ENCODE data around the gene ITGAV.

ITGAV gene

DNA sequence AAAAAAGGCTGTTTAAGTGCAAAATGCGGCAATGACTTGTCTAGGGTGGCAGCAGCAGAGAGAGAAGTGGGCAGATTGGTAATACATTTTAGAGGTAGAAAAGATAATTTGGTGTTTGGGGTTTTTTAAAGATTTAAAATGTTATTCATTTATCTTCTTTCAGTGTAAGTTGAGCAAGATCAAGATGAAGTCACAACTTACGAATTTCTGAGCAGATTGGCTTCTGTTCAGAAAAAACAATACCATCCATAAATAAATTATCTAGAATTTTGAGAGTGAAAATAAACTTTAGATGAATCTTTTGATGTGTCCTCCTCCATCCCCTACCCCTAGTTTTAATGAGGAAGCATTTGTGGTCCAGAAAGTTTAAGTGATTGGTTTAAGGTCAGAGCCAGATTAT, 56.1 kb downstream of the ITGAV start:
- Histone ChIP-seq H3K27me3 (replicated peaks; ENCODE audit: control insufficient read depth, insufficient read depth, low read length, poor library complexity, severe bottlenecking) (no peaks in the 10 kb centered on the region), H3K4me3 (ENCODE audit: insufficient read depth, low read depth, low read length, poor library complexity, severe bottlenecking) (no peak overlapping the region), H3K36me3 (ENCODE audit: control insufficient read depth, insufficient read depth, low read length) (peaks cover 4% of the 10 kb centered on the region), H3K4me1 (ENCODE audit: control insufficient read depth, insufficient read depth, low read length, poor library complexity, severe bottlenecking) (no peaks in the 10 kb centered on the region), H3K9me3 (ENCODE audit: control insufficient read depth, low read length) (no peaks in the 10 kb centered on the region), H3K27ac (ENCODE audit: insufficient read depth, low read length, poor library complexity, severe bottlenecking) (no peak overlapping the region)
- DNase-seq = no peak

DNA sequence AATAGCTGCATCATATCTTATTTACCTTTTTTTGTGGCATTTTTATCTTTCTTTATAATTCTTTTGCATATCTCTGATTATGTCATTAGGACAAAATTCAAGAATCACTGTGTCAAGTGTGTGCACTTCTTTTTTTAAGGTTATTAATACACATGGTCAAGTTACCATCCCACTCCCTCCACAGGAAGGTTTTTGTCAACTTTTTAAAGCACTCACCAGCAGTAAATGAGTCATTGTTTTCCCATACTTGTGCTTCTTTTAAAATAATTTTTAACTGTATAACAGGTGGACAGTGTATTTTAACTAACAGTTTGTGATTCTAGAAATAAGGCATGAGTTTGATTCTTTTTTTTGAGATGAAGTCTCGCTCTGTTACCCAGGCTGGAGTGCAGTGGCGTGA, 58.3 kb downstream of the ITGAV start:
- Histone ChIP-seq H3K4me1 (ENCODE audit: control insufficient read depth, insufficient read depth, low read length, poor library complexity, severe bottlenecking) (no peaks in the 10 kb centered on the region), H3K36me3 (ENCODE audit: control insufficient read depth, insufficient read depth, low read length) (peaks cover 4% of the 10 kb centered on the region), H3K9me3 (ENCODE audit: control insufficient read depth, low read length) (no peaks in the 10 kb centered on the region), H3K27ac (ENCODE audit: insufficient read depth, low read length, poor library complexity, severe bottlenecking) (no peak overlapping the region), H3K4me3 (ENCODE audit: insufficient read depth, low read depth, low read length, poor library complexity, severe bottlenecking) (no peak overlapping the region), H3K27me3 (replicated peaks; ENCODE audit: control insufficient read depth, insufficient read depth, low read length, poor library complexity, severe bottlenecking) (no peaks in the 10 kb centered on the region)
- no peak for DNase-seq

DNA sequence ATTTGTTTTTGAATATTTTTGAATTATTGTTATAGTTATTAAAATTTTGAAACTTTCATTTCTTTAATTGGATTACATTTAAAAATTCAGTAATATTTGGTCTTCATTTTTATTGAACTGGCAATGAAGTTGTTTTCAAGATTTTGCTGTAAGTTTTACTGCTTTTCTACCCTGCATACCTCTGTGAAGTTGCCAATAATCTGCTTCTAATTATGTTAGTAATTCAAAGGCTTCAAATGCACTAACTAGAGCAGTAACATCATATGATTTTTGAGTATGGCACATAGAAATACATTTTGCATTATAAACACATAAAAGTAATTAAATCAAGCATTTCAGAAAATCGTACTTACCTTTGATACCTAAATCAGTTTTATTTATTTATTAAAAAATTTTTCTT, 63.7 kb downstream of the ITGAV start:
- DNase-seq = no peak
- no peaks in the 10 kb centered on the region for H3K9me3 ChIP-seq (ENCODE audit: control insufficient read depth, low read length)
- H3K27ac ChIP-seq (ENCODE audit: insufficient read depth, low read length, poor library complexity, severe bottlenecking) = no peak overlapping the region
- H3K4me3 ChIP-seq (ENCODE audit: insufficient read depth, low read depth, low read length, poor library complexity, severe bottlenecking) = no peak overlapping the region
- no peaks in the 10 kb centered on the region for H3K27me3 ChIP-seq (replicated peaks; ENCODE audit: control insufficient read depth, insufficient read depth, low read length, poor library complexity, severe bottlenecking)
- no peaks in the 10 kb centered on the region for H3K36me3 ChIP-seq (ENCODE audit: control insufficient read depth, insufficient read depth, low read length)
- no peaks in the 10 kb centered on the region for H3K4me1 ChIP-seq (ENCODE audit: control insufficient read depth, insufficient read depth, low read length, poor library complexity, severe bottlenecking)

DNA sequence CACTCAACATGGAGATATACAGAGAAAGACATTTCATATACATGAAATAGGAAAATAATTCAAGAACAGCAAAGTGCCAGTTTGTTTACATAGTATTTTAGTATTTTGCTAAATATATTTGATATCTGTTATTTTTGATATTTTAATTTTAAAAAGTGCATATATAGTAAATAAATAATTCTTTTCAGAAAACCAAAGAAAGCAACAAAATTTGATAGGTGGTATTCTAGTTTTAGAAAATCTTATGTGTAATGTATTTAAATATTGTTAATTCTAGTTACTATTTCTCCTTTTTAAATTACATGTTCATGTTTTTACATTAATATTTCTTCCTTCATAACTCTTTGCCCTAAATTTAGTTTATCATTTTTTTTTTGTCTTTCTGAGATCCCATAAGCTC, 69.5 kb downstream of the ITGAV start:
- H3K4me3 ChIP-seq (ENCODE audit: insufficient read depth, low read depth, low read length, poor library complexity, severe bottlenecking) = no peak overlapping the region
- DNase-seq = no peak
- H3K27ac ChIP-seq (ENCODE audit: insufficient read depth, low read length, poor library complexity, severe bottlenecking) = no peak overlapping the region
- no peaks in the 10 kb centered on the region for H3K27me3 ChIP-seq (replicated peaks; ENCODE audit: control insufficient read depth, insufficient read depth, low read length, poor library complexity, severe bottlenecking)
- no peaks in the 10 kb centered on the region for H3K9me3 ChIP-seq (ENCODE audit: control insufficient read depth, low read length)
- peaks cover 3% of the 10 kb centered on the region for H3K36me3 ChIP-seq (ENCODE audit: control insufficient read depth, insufficient read depth, low read length)
- H3K4me1 ChIP-seq (ENCODE audit: control insufficient read depth, insufficient read depth, low read length, poor library complexity, severe bottlenecking) = no peaks in the 10 kb centered on the region

DNA sequence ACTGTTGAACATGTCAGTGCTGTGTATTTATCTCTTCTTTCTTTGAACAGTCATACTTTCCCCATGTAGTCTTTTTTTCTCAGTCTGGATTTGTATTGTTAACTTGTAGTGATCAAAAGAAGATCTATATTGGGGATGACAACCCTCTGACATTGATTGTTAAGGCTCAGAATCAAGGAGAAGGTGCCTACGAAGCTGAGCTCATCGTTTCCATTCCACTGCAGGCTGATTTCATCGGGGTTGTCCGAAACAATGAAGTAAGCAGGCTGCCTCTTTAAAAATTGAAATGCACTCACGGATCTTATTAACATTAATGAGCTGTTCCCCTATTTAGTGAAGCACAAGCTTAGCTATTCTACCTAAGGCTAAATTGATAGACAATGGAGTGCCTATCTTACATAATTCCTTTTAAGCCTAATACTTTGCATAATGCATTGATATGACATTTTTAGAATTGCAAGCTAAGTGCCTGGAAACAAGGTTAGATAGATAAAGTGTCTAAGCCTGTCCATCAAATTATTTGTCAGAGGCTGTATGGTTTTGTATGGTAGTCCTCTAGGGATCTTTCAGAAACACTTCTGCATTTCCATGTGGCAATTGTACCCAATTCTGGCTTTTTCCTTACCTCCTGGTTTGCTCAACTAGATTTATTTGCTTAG, 74.7 kb downstream of the ITGAV start:
- Histone ChIP-seq H3K27ac (ENCODE audit: insufficient read depth, low read length, poor library complexity, severe bottlenecking) (no peak overlapping the region), H3K9me3 (ENCODE audit: control insufficient read depth, low read length) (no peaks in the 10 kb centered on the region), H3K4me1 (ENCODE audit: control insufficient read depth, insufficient read depth, low read length, poor library complexity, severe bottlenecking) (no peaks in the 10 kb centered on the region), H3K36me3 (ENCODE audit: control insufficient read depth, insufficient read depth, low read length) (peaks cover 24% of the 10 kb centered on the region), H3K4me3 (ENCODE audit: insufficient read depth, low read depth, low read length, poor library complexity, severe bottlenecking) (no peak overlapping the region), H3K27me3 (replicated peaks; ENCODE audit: control insufficient read depth, insufficient read depth, low read length, poor library complexity, severe bottlenecking) (no peaks in the 10 kb centered on the region)
- DNase-seq = no peak

DNA sequence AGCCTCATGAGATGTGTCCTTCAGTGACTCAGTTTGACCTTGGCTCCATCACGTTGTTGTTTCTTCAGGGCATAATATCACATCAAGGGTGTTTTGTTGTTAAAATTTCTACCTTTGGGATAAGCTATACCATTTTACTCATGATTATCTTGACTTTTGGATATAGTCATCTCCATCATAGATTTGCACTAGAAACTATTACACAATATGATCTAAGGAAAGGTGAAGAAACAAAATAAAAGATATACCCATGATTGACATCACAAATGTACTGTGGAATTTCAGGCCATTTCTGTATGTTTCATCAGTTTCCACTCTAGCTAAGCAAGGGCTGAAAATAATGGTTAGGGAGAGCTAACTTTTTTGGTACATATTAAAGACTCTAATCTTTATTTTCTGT, 79.3 kb downstream of the ITGAV start:
- DNase-seq = no peak
- H3K9me3 ChIP-seq (ENCODE audit: control insufficient read depth, low read length) = no peaks in the 10 kb centered on the region
- H3K27ac ChIP-seq (ENCODE audit: insufficient read depth, low read length, poor library complexity, severe bottlenecking) = no peak overlapping the region
- H3K4me3 ChIP-seq (ENCODE audit: insufficient read depth, low read depth, low read length, poor library complexity, severe bottlenecking) = no peak overlapping the region
- no peaks in the 10 kb centered on the region for H3K4me1 ChIP-seq (ENCODE audit: control insufficient read depth, insufficient read depth, low read length, poor library complexity, severe bottlenecking)
- no peaks in the 10 kb centered on the region for H3K27me3 ChIP-seq (replicated peaks; ENCODE audit: control insufficient read depth, insufficient read depth, low read length, poor library complexity, severe bottlenecking)
- H3K36me3 ChIP-seq (ENCODE audit: control insufficient read depth, insufficient read depth, low read length) = peaks cover 58% of the 10 kb centered on the region

DNA sequence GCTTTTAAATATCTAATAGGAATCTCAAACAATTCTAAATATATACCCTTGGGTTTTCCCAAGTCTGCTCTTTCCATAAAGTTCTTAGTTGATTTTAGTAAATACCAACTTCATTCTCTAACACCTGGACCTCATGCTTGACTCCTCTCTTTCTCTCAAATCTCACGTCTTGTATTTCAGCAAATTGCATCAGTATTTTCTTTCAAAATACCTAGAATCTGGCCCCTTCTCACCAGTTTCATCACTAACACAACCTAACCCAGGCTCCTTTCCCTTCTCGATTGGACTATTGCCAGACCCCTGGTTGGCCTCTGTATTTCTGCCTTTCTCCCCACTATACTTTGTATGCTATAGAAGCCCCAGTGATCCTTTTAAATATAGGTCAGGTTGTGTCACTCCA, 81.0 kb downstream of the ITGAV start:
- Histone ChIP-seq H3K9me3 (ENCODE audit: control insufficient read depth, low read length) (no peaks in the 10 kb centered on the region), H3K36me3 (ENCODE audit: control insufficient read depth, insufficient read depth, low read length) (peaks cover 48% of the 10 kb centered on the region), H3K27me3 (replicated peaks; ENCODE audit: control insufficient read depth, insufficient read depth, low read length, poor library complexity, severe bottlenecking) (no peaks in the 10 kb centered on the region), H3K4me3 (ENCODE audit: insufficient read depth, low read depth, low read length, poor library complexity, severe bottlenecking) (no peak overlapping the region), H3K27ac (ENCODE audit: insufficient read depth, low read length, poor library complexity, severe bottlenecking) (no peak overlapping the region), H3K4me1 (ENCODE audit: control insufficient read depth, insufficient read depth, low read length, poor library complexity, severe bottlenecking) (no peaks in the 10 kb centered on the region)
- DNase-seq = no peak

DNA sequence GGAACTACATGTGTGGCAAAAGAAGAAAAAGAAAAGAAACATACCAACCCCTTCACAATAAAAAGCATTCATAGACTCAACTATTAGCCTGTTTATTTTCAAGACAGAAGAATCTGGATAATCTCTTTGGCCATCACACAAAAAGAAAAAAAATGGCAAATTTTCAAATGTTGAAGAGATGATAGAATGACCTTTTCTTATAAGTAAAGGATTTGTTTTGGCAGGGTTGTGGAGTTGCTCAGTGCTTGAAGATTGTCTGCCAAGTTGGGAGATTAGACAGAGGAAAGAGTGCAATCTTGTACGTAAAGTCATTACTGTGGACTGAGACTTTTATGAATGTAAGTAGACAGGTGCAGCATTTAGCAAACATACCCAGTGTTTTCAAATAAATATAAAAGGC, 85.5 kb downstream of the ITGAV start:
- H3K27ac ChIP-seq (ENCODE audit: insufficient read depth, low read length, poor library complexity, severe bottlenecking) = no peak overlapping the region
- no peaks in the 10 kb centered on the region for H3K4me1 ChIP-seq (ENCODE audit: control insufficient read depth, insufficient read depth, low read length, poor library complexity, severe bottlenecking)
- H3K36me3 ChIP-seq (ENCODE audit: control insufficient read depth, insufficient read depth, low read length) = peaks cover 38% of the 10 kb centered on the region
- no peak overlapping the region for H3K4me3 ChIP-seq (ENCODE audit: insufficient read depth, low read depth, low read length, poor library complexity, severe bottlenecking)
- H3K27me3 ChIP-seq (replicated peaks; ENCODE audit: control insufficient read depth, insufficient read depth, low read length, poor library complexity, severe bottlenecking) = no peaks in the 10 kb centered on the region
- no peak for DNase-seq
- H3K9me3 ChIP-seq (ENCODE audit: control insufficient read depth, low read length) = no peaks in the 10 kb centered on the region

DNA sequence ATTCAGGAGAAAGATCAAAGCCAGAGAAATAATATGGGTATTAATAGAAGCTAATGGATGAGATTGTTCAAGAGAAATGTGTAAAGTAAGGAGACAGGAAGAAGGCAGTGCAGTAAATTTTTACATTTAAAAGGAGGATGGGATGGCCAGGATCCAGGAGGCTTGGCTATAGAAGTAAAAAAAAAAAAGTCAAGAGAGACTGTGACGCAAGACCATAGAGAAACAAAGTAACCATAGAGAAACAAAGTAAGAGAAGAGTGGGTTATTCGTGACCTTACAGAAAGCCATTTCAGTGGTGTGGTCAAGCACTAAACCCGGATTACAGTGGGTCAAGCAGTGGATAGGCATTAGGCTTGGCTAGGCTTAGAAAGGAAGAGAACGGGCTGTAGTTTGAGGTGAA, 93.5 kb downstream of the ITGAV start:
- no peaks in the 10 kb centered on the region for H3K4me1 ChIP-seq (ENCODE audit: control insufficient read depth, insufficient read depth, low read length, poor library complexity, severe bottlenecking)
- H3K27ac ChIP-seq (ENCODE audit: insufficient read depth, low read length, poor library complexity, severe bottlenecking) = no peak overlapping the region
- peaks cover 3% of the 10 kb centered on the region for H3K9me3 ChIP-seq (ENCODE audit: control insufficient read depth, low read length)
- no peak for DNase-seq
- H3K4me3 ChIP-seq (ENCODE audit: insufficient read depth, low read depth, low read length, poor library complexity, severe bottlenecking) = no peak overlapping the region
- H3K36me3 ChIP-seq (ENCODE audit: control insufficient read depth, insufficient read depth, low read length) = no peaks in the 10 kb centered on the region
- H3K27me3 ChIP-seq (replicated peaks; ENCODE audit: control insufficient read depth, insufficient read depth, low read length, poor library complexity, severe bottlenecking) = no peaks in the 10 kb centered on the region

DNA sequence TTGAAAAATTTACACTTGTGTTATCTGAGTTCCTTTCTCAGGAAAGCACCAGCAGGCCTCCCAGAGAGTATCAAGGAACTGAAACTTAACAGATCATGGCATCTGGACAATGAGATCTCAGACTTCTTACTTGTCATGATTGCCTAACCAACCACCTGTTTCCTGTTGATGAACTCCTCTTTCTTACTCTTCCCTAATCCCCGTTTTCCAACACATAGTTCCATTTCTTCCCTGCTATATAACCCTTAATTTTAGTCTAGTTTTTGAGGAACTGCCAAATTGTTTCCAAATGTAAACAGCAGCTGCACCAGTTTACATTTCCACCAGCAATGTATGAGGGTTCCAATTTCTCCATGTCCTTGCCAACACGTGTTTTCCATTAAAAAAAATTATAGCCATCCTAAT, 98.0 kb downstream of the ITGAV start:
- H3K27ac ChIP-seq (ENCODE audit: insufficient read depth, low read length, poor library complexity, severe bottlenecking) = no peak overlapping the region
- H3K9me3 ChIP-seq (ENCODE audit: control insufficient read depth, low read length) = peaks cover 3% of the 10 kb centered on the region
- no peaks in the 10 kb centered on the region for H3K27me3 ChIP-seq (replicated peaks; ENCODE audit: control insufficient read depth, insufficient read depth, low read length, poor library complexity, severe bottlenecking)
- H3K4me1 ChIP-seq (ENCODE audit: control insufficient read depth, insufficient read depth, low read length, poor library complexity, severe bottlenecking) = no peaks in the 10 kb centered on the region
- no peaks in the 10 kb centered on the region for H3K36me3 ChIP-seq (ENCODE audit: control insufficient read depth, insufficient read depth, low read length)
- no peak for DNase-seq
- no peak overlapping the region for H3K4me3 ChIP-seq (ENCODE audit: insufficient read depth, low read depth, low read length, poor library complexity, severe bottlenecking)

Measured in effector memory CD4-positive, alpha-beta T cell (primary cell).